HepG2 (cell line): ENCODE data around the gene TBL2. TPM values are rescaled to one million over a fixed set of nuclear protein-coding genes. Genes with fewer than 3 reads are reported as not detected.

ENCODE experiments used
- AGO2 ChIP-seq: fragments of 200-400 bp; formaldehyde crosslinking; optimal IDR thresholded peaks from 2 replicates; pipeline ENCODE3; 2017; ENCODE audit warnings: mild to moderate bottlenecking, low read depth, low read length, moderate library complexity
- AKAP8 ChIP-seq: sonication (generic); formaldehyde crosslinking; IDR thresholded peaks from 2 replicates; pipeline ENCODE4 v1.5.1; 2020; ENCODE audit warnings: mild to moderate bottlenecking, missing genetic modification reagents
- NAIF1 ChIP-seq: sonication (generic); formaldehyde crosslinking; IDR thresholded peaks from 2 replicates; pipeline ENCODE4 v1.5.0; 2020; ENCODE audit warnings: mild to moderate bottlenecking, missing genetic modification reagents, borderline replicate concordance
- NCOR1 ChIP-seq: fragments of 200-600 bp; sonication (generic); IDR thresholded peaks from 2 replicates; pipeline ENCODE4 v1.7.0; 2017; ENCODE audit warnings: antibody characterized with exemption, low read length, borderline replicate concordance
- NONO ChIP-seq, 2 experiments: fragments of 450-650 bp in 1 of 2; sonication (generic) in 1 of 2; formaldehyde crosslinking in 1 of 2; IDR thresholded peaks in 1 of 2; conservative IDR thresholded peaks in 1 of 2; 2 replicates each; pipeline versions ENCODE4 v1.6.1 to v1.8.0; 2017 to 2022; ENCODE audit warnings: mild to moderate bottlenecking in 1 of 2, missing genetic modification reagents in 1 of 2, moderate library complexity in 1 of 2
- NRL ChIP-seq: sonication (generic); formaldehyde crosslinking; IDR thresholded peaks from 2 replicates; pipeline ENCODE4 v1.5.0; 2020; ENCODE audit warnings: missing genetic modification reagents, mild to moderate bottlenecking, moderate library complexity, borderline replicate concordance
- PAF1 ChIP-seq: IDR thresholded peaks from 2 replicates; pipeline ENCODE4 v1.6.1; 2016; ENCODE audit warnings: missing genetic modification reagents, missing compliant biosample characterization
- POLR2A ChIP-seq, 2 experiments: IDR thresholded peaks; 2 replicates each; pipeline ENCODE4 v1.6.1; 2011; ENCODE audit warnings: low read depth in 2 of 2, low read length in 2 of 2, mild to moderate bottlenecking in 1 of 2, moderate library complexity in 1 of 2; ENCODE audit not compliant: insufficient read depth in 1 of 2
- POLR2AphosphoS5 ChIP-seq: IDR thresholded peaks from 2 replicates; pipeline ENCODE4 v1.6.1; 2012; ENCODE audit warnings: low read depth, low read length
- POLR2G ChIP-seq: fragments of 200-400 bp; formaldehyde crosslinking; IDR thresholded peaks from 2 replicates; pipeline ENCODE4 v1.6.1; 2018; ENCODE audit warnings: mild to moderate bottlenecking, low read depth, low read length, moderate library complexity
- RBFOX2 ChIP-seq: fragments of 200-400 bp; formaldehyde crosslinking; IDR thresholded peaks from 2 replicates; pipeline ENCODE4 v1.6.1; 2017; ENCODE audit warnings: low read depth, mild to moderate bottlenecking, low read length
- RBM22 ChIP-seq: fragments of 200-400 bp; formaldehyde crosslinking; optimal IDR thresholded peaks from 2 replicates; pipeline ENCODE3; 2017; ENCODE audit warnings: mild to moderate bottlenecking, low read length, moderate library complexity
- SAFB2 ChIP-seq: sonication (generic); formaldehyde crosslinking; IDR thresholded peaks from 2 replicates; pipeline ENCODE4 v1.5.1; 2020; ENCODE audit warnings: missing genetic modification reagents, low read depth, mild to moderate bottlenecking, borderline replicate concordance
- SYNCRIP ChIP-seq: fragments of 200-400 bp; formaldehyde crosslinking; IDR thresholded peaks from 2 replicates; pipeline ENCODE4 v1.6.1; 2018; ENCODE audit warnings: mild to moderate bottlenecking, low read depth, low read length; ENCODE audit not compliant: insufficient read depth
- TEAD3 ChIP-seq: optimal IDR thresholded peaks from 2 replicates; pipeline ENCODE3; 2016; ENCODE audit warnings: borderline replicate concordance
- YEATS2 ChIP-seq: sonication (generic); formaldehyde crosslinking; IDR thresholded peaks from 2 replicates; pipeline ENCODE4 v1.4.0; 2020; ENCODE audit warnings: missing genetic modification reagents, borderline replicate concordance
- ZC3H13 ChIP-seq: sonication (generic); formaldehyde crosslinking; IDR thresholded peaks from 2 replicates; pipeline ENCODE4 v1.8.1; 2023; ENCODE audit warnings: mild to moderate bottlenecking, missing genetic modification reagents, moderate library complexity
- ZFP37 ChIP-seq: sonication (generic); formaldehyde crosslinking; IDR thresholded peaks from 2 replicates; pipeline ENCODE4 v1.4.0; 2020; ENCODE audit warnings: missing genetic modification reagents, borderline replicate concordance
- ZMYM3 ChIP-seq: sonication (generic); formaldehyde crosslinking; IDR thresholded peaks from 2 replicates; pipeline ENCODE4 v1.5.1; 2020; ENCODE audit warnings: mild to moderate bottlenecking, missing genetic modification reagents
- ZNF614 ChIP-seq: IDR thresholded peaks from 2 replicates; pipeline ENCODE4 v1.6.1; 2018; ENCODE audit warnings: missing biosample characterization, missing genetic modification reagents, inconsistent platforms, borderline replicate concordance
- ZNF629 ChIP-seq: sonication (generic); formaldehyde crosslinking; conservative IDR thresholded peaks from 2 replicates; pipeline ENCODE4 v1.5.0; 2020; ENCODE audit warnings: missing genetic modification reagents
- ZNF768 ChIP-seq: sonication (generic); formaldehyde crosslinking; IDR thresholded peaks from 2 replicates; pipeline ENCODE4 v1.4.0; 2020; ENCODE audit warnings: missing genetic modification reagents
- ZSCAN31 ChIP-seq: sonication (generic); formaldehyde crosslinking; IDR thresholded peaks from 2 replicates; pipeline ENCODE4 v1.5.0; 2020; ENCODE audit warnings: low read depth, mild to moderate bottlenecking, missing genetic modification reagents
- polyA plus RNA-seq, 8 experiments: library from polyadenylated mRNA; depleted of rRNA in 3 of 8; stranded (reverse) in 7 of 8; unstranded in 1 of 8; fragments of >200 nt; fragmentation: Illumina TruSeq in 4 of 8; extraction: Trizol in 4 of 8; gene quantifications; 2 replicates each; pipeline versions ENCODE4 v1.2.1 to v1.2.3, GENCODE V29; 2011 to 2016; ENCODE audit warnings: low read depth in 4 of 8, missing spikeins in 1 of 8, mixed read lengths in 1 of 8; ENCODE audit not compliant: insufficient read depth in 1 of 8
- total RNA-seq, 5 experiments: library from RNA; depleted of rRNA; stranded (reverse); fragments of >200 nt; fragmentation: Illumina TruSeq; extraction: Trizol; gene quantifications; 2 replicates each; pipeline ENCODE4 v1.2.3, GENCODE V29; 2016; ENCODE audit warnings: low read depth in 1 of 5
- TF ChIP-seq, protein P1 (sequence below): sonication (generic); formaldehyde crosslinking; IDR thresholded peaks from 2 replicates; pipeline ENCODE4 v1.4.0; 2020; ENCODE audit warnings: missing genetic modification reagents
- TF ChIP-seq, protein P2 (sequence below): IDR thresholded peaks from 2 replicates; pipeline ENCODE4 v1.6.1; 2016; ENCODE audit warnings: missing biosample characterization, missing genetic modification reagents, low read depth
- TF ChIP-seq, protein P3 (sequence below): IDR thresholded peaks from 2 replicates; pipeline ENCODE4 v1.6.1; 2018; ENCODE audit warnings: missing genetic modification reagents, mild to moderate bottlenecking, missing compliant biosample characterization

Gene TBL2
- total and polyA plus RNA-seq, 2 of the 13 experiments (the other 11 are each of a cell fraction or from before 2014, with no cell fraction given), result 43.4 to 47.2 TPM

DNA sequence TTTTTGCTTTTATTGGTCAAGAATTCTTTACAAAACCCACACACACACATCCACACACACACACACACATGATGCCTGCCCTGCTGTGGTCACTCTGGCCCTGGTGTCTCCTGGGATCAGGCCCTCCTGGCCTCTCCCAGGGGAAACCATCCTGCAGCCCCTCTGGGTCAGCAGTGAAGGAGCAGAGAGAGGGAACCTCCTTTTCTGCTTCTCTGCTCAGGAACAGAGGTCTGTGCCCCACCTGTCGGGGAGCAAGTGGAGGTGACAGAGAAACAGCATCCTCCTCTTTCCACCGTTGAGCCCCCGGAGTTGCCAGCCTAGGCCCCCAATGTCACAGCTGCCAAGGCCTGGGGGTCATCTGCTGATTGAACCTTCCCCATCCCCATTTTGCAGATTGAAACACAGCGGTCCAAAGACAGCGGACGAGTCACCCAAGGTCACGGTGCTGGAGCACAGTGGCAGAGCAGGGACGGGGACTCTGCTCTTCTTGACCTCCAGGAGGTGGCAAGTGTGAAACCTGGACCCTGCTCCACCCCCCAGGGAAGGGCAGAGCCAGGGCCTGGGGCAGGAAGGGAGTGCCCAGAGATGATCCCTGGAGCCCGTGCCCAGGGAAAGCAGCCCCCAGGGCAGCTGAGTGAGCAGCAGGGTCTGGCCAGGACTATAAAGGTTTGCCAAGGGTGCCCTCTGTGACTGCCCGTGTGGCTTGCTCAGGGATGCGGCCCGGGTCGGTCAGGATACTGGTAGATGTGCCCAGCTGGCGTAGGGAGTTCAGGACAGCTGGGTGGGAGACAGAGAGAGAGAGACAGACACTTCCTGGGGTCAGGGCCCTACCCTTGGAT lies 15.0 kb upstream of the TBL2 start (continued):
- TF ChIP-seq, protein P1, sequence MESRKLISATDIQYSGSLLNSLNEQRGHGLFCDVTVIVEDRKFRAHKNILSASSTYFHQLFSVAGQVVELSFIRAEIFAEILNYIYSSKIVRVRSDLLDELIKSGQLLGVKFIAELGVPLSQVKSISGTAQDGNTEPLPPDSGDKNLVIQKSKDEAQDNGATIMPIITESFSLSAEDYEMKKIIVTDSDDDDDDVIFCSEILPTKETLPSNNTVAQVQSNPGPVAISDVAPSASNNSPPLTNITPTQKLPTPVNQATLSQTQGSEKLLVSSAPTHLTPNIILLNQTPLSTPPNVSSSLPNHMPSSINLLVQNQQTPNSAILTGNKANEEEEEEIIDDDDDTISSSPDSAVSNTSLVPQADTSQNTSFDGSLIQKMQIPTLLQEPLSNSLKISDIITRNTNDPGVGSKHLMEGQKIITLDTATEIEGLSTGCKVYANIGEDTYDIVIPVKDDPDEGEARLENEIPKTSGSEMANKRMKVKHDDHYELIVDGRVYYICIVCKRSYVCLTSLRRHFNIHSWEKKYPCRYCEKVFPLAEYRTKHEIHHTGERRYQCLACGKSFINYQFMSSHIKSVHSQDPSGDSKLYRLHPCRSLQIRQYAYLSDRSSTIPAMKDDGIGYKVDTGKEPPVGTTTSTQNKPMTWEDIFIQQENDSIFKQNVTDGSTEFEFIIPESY (CRISPR knock-in tag), result peak; percentile 41; the same call in 1 of the 2 replicates
- TF ChIP-seq ZSCAN31 (CRISPR knock-in tag) (no peak), NRL (CRISPR knock-in tag) (peak; percentile 25; the same call in 1 of the 2 replicates), ZFP37 (CRISPR knock-in tag) (no peak), ZMYM3 (0 out of 2 replicates have a peak, but pooled peaks have one; percentile 25), AGO2 (peak; percentile 96), RBM22 (peak; percentile 83), SAFB2 (CRISPR knock-in tag) (peak; percentile 31; the same call in 1 of the 2 replicates), POLR2AphosphoS5 (peak; percentile 61), PAF1 (CRISPR knock-in tag) (0 out of 2 replicates have a peak, but pooled peaks have one; percentile 4), NONO (IDR thresholded peaks at IDR 0.05) (no peak), NONO (CRISPR knock-in tag; conservative IDR thresholded peaks at IDR 0.05) (peak; percentile 19), ZNF768 (CRISPR knock-in tag) (0 out of 2 replicates have a peak, but pooled peaks have one; percentile 5), TEAD3 (no peak), NCOR1 (no peak), YEATS2 (CRISPR knock-in tag) (no peak), POLR2A (IDR thresholded peaks at IDR 0.05; ENCODE audit: insufficient read depth in 1 of 2, low read depth in 2 of 2, low read length in 2 of 2) (peak in 1 of 2 experiments; percentile 57; a peak in 3 of 4 replicates), ZNF614 (CRISPR knock-in tag) (no peak), NAIF1 (CRISPR knock-in tag) (no peak), SYNCRIP (no peak), RBFOX2 (peak; percentile 37; the same call in 1 of the 2 replicates), ZC3H13 (CRISPR knock-in tag) (no peak), ZNF629 (CRISPR knock-in tag) (peak; percentile 85), AKAP8 (CRISPR knock-in tag) (no peak), POLR2G (peak; percentile 15; the same call in 1 of the 2 replicates)
- TF ChIP-seq, protein P2, sequence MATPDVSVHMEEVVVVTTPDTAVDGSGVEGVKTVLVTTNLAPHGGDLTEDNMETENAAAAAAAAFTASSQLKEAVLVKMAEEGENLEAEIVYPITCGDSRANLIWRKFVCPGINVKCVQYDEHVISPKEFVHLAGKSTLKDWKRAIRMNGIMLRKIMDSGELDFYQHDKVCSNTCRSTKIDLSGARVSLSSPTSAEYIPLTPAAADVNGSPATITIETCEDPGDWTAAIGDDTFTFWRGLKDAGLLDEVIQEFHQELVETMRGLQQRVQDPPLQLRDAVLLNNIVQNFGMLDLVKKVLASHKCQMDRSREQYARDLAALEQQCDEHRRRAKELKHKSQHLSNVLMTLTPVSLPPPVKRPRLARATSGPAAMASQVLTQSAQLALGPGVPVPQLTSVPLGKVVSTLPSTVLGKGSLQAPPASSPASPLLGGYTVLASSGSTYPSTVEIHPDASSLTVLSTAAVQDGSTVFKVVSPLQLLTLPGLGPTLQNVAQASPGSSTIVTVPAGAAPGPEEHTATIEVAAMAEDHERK, result no peak
- TF ChIP-seq, protein P3, sequence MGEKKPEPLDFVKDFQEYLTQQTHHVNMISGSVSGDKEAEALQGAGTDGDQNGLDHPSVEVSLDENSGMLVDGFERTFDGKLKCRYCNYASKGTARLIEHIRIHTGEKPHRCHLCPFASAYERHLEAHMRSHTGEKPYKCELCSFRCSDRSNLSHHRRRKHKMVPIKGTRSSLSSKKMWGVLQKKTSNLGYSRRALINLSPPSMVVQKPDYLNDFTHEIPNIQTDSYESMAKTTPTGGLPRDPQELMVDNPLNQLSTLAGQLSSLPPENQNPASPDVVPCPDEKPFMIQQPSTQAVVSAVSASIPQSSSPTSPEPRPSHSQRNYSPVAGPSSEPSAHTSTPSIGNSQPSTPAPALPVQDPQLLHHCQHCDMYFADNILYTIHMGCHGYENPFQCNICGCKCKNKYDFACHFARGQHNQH (CRISPR knock-in tag), result no peak
